ENCODE results near the gene WDR45.
A peak's percentile ranks its signal among the peaks of the same experiment; 100 is the strongest.

WDR45 gene
- 6.8 to 16.3 (median 9.6) reads per million in 18 experiments for total RNA-seq

- DNase-seq: peak; percentile 57 to 69
Measured at GRCh38 chrX:49079489-49080428, at the start of gene WDR45. TSS of gene WDR45 (minus strand) at chrX:49079887. CDS start at chrX:49078095, 1,792 bp downstream.

GRCh38 chrX:49129427-49129826 is 49.7 kb upstream of the WDR45 start:
- peak; percentile 20 to 50 for DNase-seq

GRCh38 chrX:49127742-49128258 is 48.1 kb upstream of the WDR45 start:
- DNase-seq: peak; percentile 14 to 47

GRCh38 chrX:49122499-49122898 is 42.8 kb upstream of the WDR45 start:
- DNase-seq: no peak

GRCh38 chrX:49120091-49120490 is 40.4 kb upstream of the WDR45 start:
- DNase-seq: no peak

GRCh38 chrX:49117581-49117980 is 37.9 kb upstream of the WDR45 start:
- no peak for DNase-seq

GRCh38 chrX:49116716-49117115 is 37.0 kb upstream of the WDR45 start:
- no peak for DNase-seq

- no peak for DNase-seq
Measured at GRCh38 chrX:49116076-49116475, 36.4 kb upstream of the WDR45 start.

- DNase-seq: no peak
Measured at GRCh38 chrX:49111791-49112190, 32.1 kb upstream of the WDR45 start.

GRCh38 chrX:49110417-49110816 is 30.7 kb upstream of the WDR45 start:
- no peak for DNase-seq

GRCh38 chrX:49108641-49109040 is 29.0 kb upstream of the WDR45 start:
- no peak for DNase-seq

- peak; percentile 5 to 14 for DNase-seq
Measured at GRCh38 chrX:49106930-49107329, 27.2 kb upstream of the WDR45 start.

GRCh38 chrX:49106296-49106695 is 26.6 kb upstream of the WDR45 start:
- DNase-seq: no peak

GRCh38 chrX:49103637-49104036 is 23.9 kb upstream of the WDR45 start:
- no peak for DNase-seq

GRCh38 chrX:49102190-49102589 is 22.5 kb upstream of the WDR45 start:
- no peak for DNase-seq

GRCh38 chrX:49101629-49101984 is 21.9 kb upstream of the WDR45 start:
- DNase-seq: no peak

- DNase-seq: peak; percentile 92 to 94
Measured at GRCh38 chrX:49100704-49101628, 21.3 kb upstream of the WDR45 start.

GRCh38 chrX:49096419-49096818 is 16.7 kb upstream of the WDR45 start:
- no peak for DNase-seq

- no peak for DNase-seq
Measured at GRCh38 chrX:49089553-49089952, 9.9 kb upstream of the WDR45 start.

- DNase-seq: no peak
Measured at GRCh38 chrX:49082271-49082871, 2.7 kb upstream of the WDR45 start.

- no peak for DNase-seq
Measured at GRCh38 chrX:49077941-49078340, 1.7 kb downstream of the WDR45 start.

- no peak for DNase-seq
Measured at GRCh38 chrX:49075347-49075746, 4.3 kb downstream of the WDR45 start.
